ENCODE data around the gene RBM4B.

The RBM4B gene

GRCh38 chr11:66706989-66707388 is 29.3 kb upstream of the RBM4B start:
- ATAC-seq, result no peak
- TF ChIP-seq ISL1 (CRISPR knock-in tag; IDR thresholded peaks at IDR 0.05), result no peak
- no peak for TF ChIP-seq CREB5 (CRISPR knock-in tag; IDR thresholded peaks at IDR 0.05; ENCODE audit: low read depth)
- TF ChIP-seq ZNF70 (CRISPR knock-in tag; IDR thresholded peaks at IDR 0.05), result no peak
- no peak for TF ChIP-seq ESRRG (CRISPR knock-in tag; IDR thresholded peaks at IDR 0.05)
- TF ChIP-seq ZC3H10 (CRISPR knock-in tag; IDR thresholded peaks at IDR 0.05), result no peak
- TF ChIP-seq ZFP3 (CRISPR knock-in tag; IDR thresholded peaks at IDR 0.05), result no peak
- TF ChIP-seq ZNF8 (CRISPR knock-in tag; IDR thresholded peaks at IDR 0.05), result no peak
- TF ChIP-seq GLIS3 (CRISPR knock-in tag; IDR thresholded peaks at IDR 0.05), result no peak
- TF ChIP-seq TCF4 (CRISPR knock-in tag; IDR thresholded peaks at IDR 0.05; ENCODE audit: borderline replicate concordance), result no peak
- no peak for TF ChIP-seq ARNTL (CRISPR knock-in tag; IDR thresholded peaks at IDR 0.05; ENCODE audit: borderline replicate concordance, low read depth)
- TF ChIP-seq CSRNP3 (CRISPR knock-in tag; IDR thresholded peaks at IDR 0.05), result no peak
- no peak for TF ChIP-seq RARB (CRISPR knock-in tag; IDR thresholded peaks at IDR 0.05)
- no peak for TF ChIP-seq BACH2 (CRISPR knock-in tag; IDR thresholded peaks at IDR 0.05; ENCODE audit: borderline replicate concordance)
- TF ChIP-seq ZFP30 (CRISPR knock-in tag; IDR thresholded peaks at IDR 0.05), result no peak
- no peak for TF ChIP-seq TSHZ2 (CRISPR knock-in tag; IDR thresholded peaks at IDR 0.05)
- TF ChIP-seq CSDC2 (CRISPR knock-in tag; IDR thresholded peaks at IDR 0.05), result no peak
- TF ChIP-seq SNAI2 (CRISPR knock-in tag; IDR thresholded peaks at IDR 0.05), result no peak
- no peak for TF ChIP-seq TOX (CRISPR knock-in tag; IDR thresholded peaks at IDR 0.05; ENCODE audit: borderline replicate concordance)
- TF ChIP-seq OSR1 (CRISPR knock-in tag; IDR thresholded peaks at IDR 0.05), result no peak

GRCh38 chr11:66705587-66706335 is 28.1 kb upstream of the RBM4B start:
- no peak for TF ChIP-seq ZNF70 (CRISPR knock-in tag; IDR thresholded peaks at IDR 0.05)
- no peak for TF ChIP-seq ZC3H10 (CRISPR knock-in tag; IDR thresholded peaks at IDR 0.05)
- no peak for TF ChIP-seq TSHZ2 (CRISPR knock-in tag; IDR thresholded peaks at IDR 0.05)
- TF ChIP-seq ESRRG (CRISPR knock-in tag; IDR thresholded peaks at IDR 0.05), result no peak
- no peak for TF ChIP-seq PPARA (CRISPR knock-in tag; IDR thresholded peaks at IDR 0.05; ENCODE audit: borderline replicate concordance)
- TF ChIP-seq ARNTL (CRISPR knock-in tag; IDR thresholded peaks at IDR 0.05; ENCODE audit: borderline replicate concordance, low read depth), result no peak
- no peak for TF ChIP-seq CSDC2 (CRISPR knock-in tag; IDR thresholded peaks at IDR 0.05)
- no peak for TF ChIP-seq ISL1 (CRISPR knock-in tag; IDR thresholded peaks at IDR 0.05)
- no peak for TF ChIP-seq ZNF565 (CRISPR knock-in tag; conservative IDR thresholded peaks at IDR 0.05; ENCODE audit: low read depth)
- TF ChIP-seq BACH2 (CRISPR knock-in tag; IDR thresholded peaks at IDR 0.05; ENCODE audit: borderline replicate concordance), result no peak
- TF ChIP-seq PATZ1 (CRISPR knock-in tag; IDR thresholded peaks at IDR 0.05; ENCODE audit: borderline replicate concordance), result no peak
- no peak for TF ChIP-seq GLIS3 (CRISPR knock-in tag; IDR thresholded peaks at IDR 0.05)
- no peak for TF ChIP-seq POU6F1 (CRISPR knock-in tag; IDR thresholded peaks at IDR 0.05; ENCODE audit: borderline replicate concordance, low read depth)
- TF ChIP-seq OSR1 (CRISPR knock-in tag; IDR thresholded peaks at IDR 0.05), result no peak
- ATAC-seq, result no peak

All from SK-N-SH treated with all-trans-retinoic acid at 6 μM for 48 hours (cell line).